GM21423 (cell line): Measurements from ENCODE around the gene RAB3C.
"Not testable (repeated sequence)": the region's sequence is repeated elsewhere in the genome, so short reads cannot be mapped to it uniquely, and the experiment has no call there.

ENCODE experiments used
- ATAC-seq: cut with Tn5 transposase; IDR thresholded peaks from one replicate; pipeline ENCODE4 v1.9.1; 2021; ENCODE audit warnings: mild to moderate bottlenecking, moderate library complexity; ENCODE audit not compliant: unreplicated experiment

The RAB3C gene

GRCh38 chr5:58674070-58674469 is 91.2 kb downstream of the RAB3C start:
- no peak for ATAC-seq

DNA sequence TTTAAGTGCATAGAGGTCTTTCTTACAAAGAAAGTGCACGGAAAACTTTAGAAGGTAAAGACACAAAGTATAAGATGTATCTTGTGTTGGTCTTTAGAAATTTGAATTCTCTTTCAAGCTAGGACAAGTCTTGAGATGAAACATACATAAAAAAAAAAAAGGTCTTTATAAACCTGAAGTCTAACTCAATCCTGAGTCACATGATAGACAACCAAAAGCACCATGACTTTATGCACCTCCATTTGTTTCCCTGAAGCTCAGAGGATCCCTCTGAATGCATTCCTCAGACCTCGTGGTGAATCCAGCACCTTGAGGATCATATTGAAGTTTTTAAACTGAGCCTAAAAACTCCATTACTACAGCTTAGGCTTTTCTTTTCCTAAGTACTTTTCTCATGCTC is 91.8 kb downstream of the RAB3C start:
- ATAC-seq = no peak

GRCh38 chr5:58675341-58675740 is 92.5 kb downstream of the RAB3C start:
- ATAC-seq = no peak

GRCh38 chr5:58677650-58678049 is 94.8 kb downstream of the RAB3C start:
- ATAC-seq = no peak

GRCh38 chr5:58680503-58680902 is 97.6 kb downstream of the RAB3C start:
- ATAC-seq = no peak

GRCh38 chr5:58681943-58682342 is 99.1 kb downstream of the RAB3C start:
- no peak for ATAC-seq

DNA sequence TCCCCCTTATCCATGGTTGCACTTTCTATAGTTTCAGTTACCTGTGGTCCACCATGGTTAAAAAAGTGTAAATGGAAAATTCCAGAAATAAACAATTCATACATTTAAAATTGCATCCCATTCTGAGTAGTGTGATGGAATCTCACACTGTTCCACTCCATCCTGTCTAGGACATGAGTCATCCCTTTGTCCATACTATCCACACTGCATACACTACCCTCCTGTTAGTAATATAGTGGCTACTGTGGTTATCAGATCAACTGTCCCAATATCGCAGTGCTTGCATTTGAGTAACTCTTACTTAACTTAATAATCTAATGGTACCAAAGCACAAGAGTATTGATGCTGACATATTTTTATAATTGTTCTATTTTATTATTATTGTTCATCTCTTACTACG is 100.7 kb downstream of the RAB3C start:
- ATAC-seq = no peak

DNA sequence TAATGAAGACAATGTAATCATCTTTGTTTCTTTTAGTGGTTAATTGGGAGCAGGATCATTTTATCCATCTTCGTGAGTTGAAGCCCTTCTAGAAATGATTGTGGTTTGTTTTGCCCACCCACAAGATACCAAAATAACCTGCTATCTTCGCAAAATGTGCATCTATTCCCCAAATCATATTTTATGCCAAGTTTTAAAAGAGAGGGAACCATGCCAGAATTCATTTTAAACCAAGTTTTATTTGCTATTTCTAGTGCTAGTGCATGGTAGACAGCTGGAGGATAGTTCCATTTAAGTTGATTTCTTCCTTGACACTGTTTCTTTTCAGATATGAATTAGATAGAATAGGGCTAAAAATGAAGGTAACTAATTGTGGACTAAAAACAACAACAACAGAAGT is 104.2 kb downstream of the RAB3C start:
- no peak for ATAC-seq

- ATAC-seq = no peak
These were observed 104.7 kb downstream of the RAB3C start for GRCh38 chr5:58687595-58687994.

- ATAC-seq = not testable (repeated sequence)
These were observed 116.3 kb downstream of the RAB3C start for GRCh38 chr5:58699088-58699761.

- no peak for ATAC-seq
These were observed 116.9 kb downstream of the RAB3C start for GRCh38 chr5:58699762-58700118.

GRCh38 chr5:58703925-58704555 is 121.2 kb downstream of the RAB3C start:
- no peak for ATAC-seq

DNA sequence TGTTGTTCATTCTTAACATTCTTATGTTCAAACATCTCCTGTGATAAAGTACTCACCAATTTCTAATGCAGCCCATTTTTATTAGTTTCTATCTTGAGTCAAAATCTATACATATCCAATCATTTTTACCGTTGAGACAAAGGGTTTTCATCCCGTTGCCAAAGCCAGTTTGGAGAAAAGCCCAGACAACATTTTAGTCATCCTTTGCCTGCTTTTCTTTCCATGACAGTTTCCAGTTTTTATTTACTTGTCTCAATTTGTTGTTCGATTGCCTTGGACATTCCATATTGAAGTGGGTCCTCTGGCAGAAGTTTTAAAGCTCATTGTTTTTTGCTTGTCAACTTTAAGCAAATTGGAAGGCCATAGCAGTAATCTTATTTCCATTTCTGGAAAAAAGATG is 123.9 kb downstream of the RAB3C start:
- ATAC-seq = no peak

DNA sequence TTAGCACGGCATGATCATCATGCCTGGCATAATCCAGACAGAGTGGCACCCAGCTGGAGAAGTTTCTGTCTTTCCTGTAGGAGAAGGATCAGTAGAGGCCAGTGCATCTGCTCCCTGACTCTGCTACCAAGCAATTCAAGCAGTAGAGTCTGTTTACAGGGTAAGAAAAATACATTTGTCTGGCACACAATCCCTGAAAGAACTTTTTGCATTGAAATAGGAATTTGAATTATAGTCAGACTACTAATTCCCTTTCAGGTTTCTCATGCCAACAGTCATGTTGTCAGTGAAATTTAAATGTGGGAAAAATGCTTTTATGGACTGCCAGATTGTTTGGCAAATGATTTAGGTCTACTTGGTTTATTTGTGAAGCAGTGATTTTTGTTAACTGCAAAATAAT is 125.6 kb downstream of the RAB3C start:
- no peak for ATAC-seq

GRCh38 chr5:58710425-58710824 is 127.5 kb downstream of the RAB3C start:
- ATAC-seq = not testable (repeated sequence)

GRCh38 chr5:58710871-58711270 is 128.0 kb downstream of the RAB3C start:
- ATAC-seq = no peak

GRCh38 chr5:58711965-58712364 is 129.1 kb downstream of the RAB3C start:
- no peak for ATAC-seq

DNA sequence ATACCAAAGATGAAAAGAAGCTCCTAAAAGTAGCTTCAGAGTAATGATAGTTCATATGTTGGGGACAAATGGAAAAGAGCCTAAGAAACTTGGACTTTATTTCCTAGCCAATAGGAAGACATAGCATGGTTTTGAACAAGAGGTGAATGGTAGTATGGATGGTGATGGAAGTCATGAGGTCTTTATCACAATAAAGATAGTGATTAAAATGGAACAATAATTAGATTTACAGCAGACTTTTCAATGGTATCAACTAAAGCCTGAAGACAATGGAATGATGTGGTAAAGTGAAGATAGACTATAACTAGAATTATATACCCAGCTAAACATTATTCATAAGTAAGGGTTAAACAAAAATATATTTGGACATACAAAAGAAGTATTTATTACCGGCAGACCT is 131.2 kb downstream of the RAB3C start:
- no peak for ATAC-seq

DNA sequence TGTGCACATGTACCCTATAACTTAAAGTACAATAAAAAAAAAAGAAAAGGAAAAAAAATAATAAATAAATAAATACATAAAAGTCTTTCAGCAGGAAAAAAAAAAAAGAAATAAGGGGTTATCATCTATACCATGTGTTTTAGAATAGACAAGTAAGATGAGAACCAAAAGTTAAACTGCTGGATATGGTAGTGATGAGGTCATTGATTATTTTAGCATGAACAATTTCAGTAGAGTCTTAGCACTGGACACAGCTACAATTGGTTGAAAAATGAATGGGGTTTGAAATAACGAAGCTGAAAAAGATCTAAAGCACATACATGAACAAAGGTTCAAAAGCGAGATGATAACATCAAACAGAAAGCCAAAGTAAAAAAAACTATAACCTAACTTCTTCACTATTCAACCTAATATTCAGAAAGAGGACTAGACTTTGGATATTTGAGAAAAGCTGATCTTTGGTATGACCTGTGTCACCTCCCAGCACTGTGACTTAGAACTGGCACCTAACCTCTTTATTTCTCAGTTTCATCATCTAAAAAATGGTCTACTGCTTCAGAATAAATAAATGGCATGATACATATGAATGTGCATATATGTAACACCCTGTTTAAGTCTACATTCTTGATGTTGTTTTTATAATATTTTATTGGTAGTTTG is 133.3 kb downstream of the RAB3C start:
- ATAC-seq = no peak

DNA sequence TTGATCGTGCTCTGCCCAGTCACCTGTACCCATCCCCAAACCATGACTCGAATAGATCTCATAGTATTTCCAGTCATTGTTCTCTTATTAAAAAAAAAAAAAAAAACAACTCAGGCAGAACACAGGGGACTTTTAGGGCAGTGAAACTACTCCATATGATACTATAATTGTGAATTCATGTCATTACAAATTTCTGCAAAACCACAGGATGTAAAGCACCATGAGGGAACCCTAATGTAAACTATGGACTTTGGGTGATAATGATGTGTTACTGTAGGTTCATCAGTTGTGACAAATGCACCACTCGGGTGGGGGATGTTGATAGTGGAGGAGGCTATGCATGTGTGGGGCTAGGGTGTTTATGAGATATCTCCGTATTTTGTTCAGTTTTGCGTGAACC is 133.8 kb downstream of the RAB3C start:
- no peak for ATAC-seq

- no peak for ATAC-seq
These were observed 134.6 kb downstream of the RAB3C start for GRCh38 chr5:58717303-58718007.
